ENCODE data around the gene DNLZ.

GRCh38 chr9:136389396-136389795 lies 25.9 kb upstream of the DNLZ start:
- TF ChIP-seq CTCF (IDR thresholded peaks at IDR 0.05) (no peak), POLR2A (IDR thresholded peaks at IDR 0.05) (no peak)

Measured in adrenal gland (tissue), 5 donors.